WI38 (cell line): ENCODE results near the gene UTP4.
A peak's percentile ranks its signal among the peaks of the same experiment; 100 is the strongest.
"Not testable (repeated sequence)": the region's sequence is repeated elsewhere in the genome, so short reads cannot be mapped to it uniquely, and the experiment has no call there.

Experiments used
- H3K4me3 ChIP-seq: 2 replicates; pipeline ENCODE4 v1.5.1; 2011; ENCODE audit warnings: low read depth, mild to moderate bottlenecking, control low read depth, low read length
- TF ChIP-seq, protein P1 (sequence below): IDR thresholded peaks from 2 replicates; pipeline ENCODE4 v1.5.1; 2012; ENCODE audit warnings: low read depth, mild to moderate bottlenecking, control low read depth, low read length

The UTP4 gene

DNA sequence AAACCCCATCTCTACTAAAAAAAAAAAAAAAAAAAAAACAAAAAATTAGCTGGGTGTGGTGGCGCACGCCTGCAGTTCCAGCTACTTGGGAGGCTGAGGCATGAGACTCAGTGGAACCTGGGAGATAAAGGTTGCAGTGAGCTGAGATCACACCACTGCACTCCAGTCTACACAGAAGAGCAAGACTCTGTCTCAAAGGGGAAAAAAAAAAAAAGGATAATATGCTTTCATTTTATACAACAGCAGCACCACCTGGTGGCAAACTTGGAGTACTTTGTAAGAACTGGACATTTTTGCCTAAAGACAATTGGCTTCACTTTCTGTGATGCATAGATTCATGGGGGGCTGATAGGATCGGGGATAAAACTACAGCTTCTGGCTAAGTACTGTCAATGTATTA is 8.5 kb upstream of the UTP4 start:
- TF ChIP-seq, protein P1, sequence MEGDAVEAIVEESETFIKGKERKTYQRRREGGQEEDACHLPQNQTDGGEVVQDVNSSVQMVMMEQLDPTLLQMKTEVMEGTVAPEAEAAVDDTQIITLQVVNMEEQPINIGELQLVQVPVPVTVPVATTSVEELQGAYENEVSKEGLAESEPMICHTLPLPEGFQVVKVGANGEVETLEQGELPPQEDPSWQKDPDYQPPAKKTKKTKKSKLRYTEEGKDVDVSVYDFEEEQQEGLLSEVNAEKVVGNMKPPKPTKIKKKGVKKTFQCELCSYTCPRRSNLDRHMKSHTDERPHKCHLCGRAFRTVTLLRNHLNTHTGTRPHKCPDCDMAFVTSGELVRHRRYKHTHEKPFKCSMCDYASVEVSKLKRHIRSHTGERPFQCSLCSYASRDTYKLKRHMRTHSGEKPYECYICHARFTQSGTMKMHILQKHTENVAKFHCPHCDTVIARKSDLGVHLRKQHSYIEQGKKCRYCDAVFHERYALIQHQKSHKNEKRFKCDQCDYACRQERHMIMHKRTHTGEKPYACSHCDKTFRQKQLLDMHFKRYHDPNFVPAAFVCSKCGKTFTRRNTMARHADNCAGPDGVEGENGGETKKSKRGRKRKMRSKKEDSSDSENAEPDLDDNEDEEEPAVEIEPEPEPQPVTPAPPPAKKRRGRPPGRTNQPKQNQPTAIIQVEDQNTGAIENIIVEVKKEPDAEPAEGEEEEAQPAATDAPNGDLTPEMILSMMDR = peak; percentile 26; the same call in 1 of the 2 replicates

DNA sequence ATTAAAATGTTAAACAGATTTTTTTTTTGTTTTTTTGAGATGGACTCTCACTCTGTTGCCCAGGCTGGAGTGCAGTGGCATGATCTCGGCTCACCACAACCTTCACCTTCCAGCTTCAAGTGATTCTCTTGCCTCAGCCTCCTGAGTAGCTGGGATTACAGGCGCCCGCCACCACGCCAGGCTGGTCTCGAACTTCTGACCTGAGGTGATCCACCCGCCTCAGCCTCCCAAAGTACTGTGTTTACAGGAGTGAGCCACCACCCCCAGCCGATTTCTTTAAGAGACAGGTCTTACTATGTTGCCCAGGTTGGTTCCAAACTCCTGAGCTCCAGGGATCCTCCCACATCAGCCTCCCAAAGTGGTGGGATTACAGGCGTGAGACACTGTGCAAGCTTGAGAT is 8.0 kb upstream of the UTP4 start:
- not testable (repeated sequence) for H3K4me3 ChIP-seq

More for the DNA sequence above, 8.5 kb upstream of the UTP4 start:
- no peak overlapping the region for H3K4me3 ChIP-seq

DNA sequence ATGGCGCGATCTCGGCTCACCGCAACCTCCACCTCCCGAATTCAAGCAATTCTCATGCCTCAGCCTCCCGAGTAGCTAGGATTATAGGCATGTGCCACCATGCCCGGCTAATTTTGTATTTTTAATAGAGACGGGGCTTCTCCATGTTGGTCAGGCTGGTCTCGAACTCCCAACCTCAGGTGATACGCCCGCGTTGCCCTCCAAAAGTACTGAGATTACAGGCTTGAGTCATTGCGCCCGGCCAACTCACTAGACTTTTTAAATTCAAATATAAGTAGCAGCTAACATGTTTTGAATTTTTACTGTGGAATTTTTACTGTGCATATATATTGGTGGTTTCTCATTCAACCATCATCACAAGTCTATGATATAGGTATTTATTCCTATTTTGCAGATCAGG is 7.5 kb upstream of the UTP4 start:
- not testable (repeated sequence) for H3K4me3 ChIP-seq

DNA sequence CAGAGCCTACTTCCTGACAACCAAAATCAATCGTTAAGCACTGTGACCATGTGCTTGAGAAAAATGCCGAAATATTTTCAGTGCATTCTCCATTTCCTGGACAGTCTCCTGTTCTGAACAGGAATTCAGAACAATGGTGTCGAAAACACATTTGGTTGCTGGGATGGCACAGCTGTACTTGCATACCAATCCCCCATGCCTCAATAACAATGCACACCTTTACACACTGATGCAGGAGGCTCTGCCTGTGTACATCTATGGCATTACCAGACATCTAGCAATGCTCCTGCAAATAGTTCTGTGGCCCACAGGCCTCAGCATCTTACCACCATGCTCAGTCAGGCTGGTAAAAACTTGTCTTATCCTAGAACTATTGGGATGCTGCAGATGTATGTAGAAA is 6.2 kb upstream of the UTP4 start:
- TF ChIP-seq, protein P1 = no peak
- no peak overlapping the region for H3K4me3 ChIP-seq

DNA sequence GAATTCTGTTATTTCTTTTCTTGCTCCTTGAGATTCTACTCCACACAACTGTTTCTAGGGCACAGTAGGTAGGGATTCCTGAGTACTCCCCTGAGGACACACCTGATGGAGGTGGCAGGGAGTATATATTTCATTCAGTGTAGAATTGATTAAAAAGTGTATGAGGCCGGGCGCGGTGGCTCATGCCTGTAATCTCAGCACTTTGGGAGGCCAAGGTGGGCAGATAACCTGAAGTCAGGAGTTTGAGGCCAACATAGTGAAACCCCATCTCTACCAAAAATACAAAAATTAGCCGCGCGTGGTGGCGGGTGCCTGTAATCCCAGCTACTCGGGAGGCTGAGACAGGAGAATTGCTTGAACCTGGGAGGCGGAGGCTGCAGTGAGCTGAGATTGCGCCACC is 5.6 kb upstream of the UTP4 start:
- not testable (repeated sequence) for H3K4me3 ChIP-seq

DNA sequence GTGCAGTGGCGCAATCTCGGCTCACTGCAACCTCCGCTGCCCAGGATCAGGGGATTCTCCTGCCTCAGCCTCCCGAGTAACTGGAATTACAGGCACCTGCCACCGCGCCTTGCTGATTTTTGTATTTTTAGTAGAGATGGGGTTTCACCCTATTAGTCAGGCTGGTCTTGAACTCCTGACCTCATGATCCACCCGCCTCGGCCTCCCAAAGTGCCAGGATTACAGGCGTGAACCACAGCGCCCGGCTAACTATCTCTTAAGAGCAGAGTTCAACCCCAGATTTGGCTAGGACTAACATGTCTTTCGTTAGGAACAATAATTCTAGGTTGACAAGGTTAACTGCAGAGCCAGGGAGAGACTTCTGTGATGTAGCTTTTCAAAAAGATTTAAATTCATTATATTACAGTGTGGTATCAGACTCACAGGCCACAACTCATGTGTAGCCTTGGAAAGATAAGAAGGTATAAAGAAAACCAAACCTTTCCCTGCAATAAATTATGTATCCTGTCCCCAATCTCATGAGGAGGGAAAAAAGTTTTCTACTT is 4.4 kb upstream of the UTP4 start:
- TF ChIP-seq, protein P1 = no peak
- H3K4me3 ChIP-seq = no peak overlapping the region

DNA sequence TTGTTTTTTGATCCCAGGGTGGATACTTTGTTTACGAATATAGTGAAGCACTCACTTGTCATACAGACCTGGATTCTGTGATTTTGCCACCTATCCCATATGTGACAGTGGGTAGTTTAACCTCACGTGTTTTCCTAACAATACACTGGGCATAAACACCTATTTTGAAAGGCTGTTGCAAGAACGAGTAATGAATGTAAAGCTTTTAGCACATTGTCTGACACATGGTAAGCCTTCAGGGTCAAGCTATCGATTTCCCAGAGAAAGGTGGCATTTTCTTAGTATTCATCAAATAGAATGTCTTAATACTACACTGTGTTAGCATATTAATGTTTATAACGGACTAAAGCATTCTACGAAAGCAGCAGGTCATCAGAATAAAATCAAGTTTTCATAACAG is 2.0 kb upstream of the UTP4 start:
- TF ChIP-seq, protein P1 = no peak
- peak overlapping the region; percentile 79; the same call in 1 of the 2 replicates for H3K4me3 ChIP-seq

DNA sequence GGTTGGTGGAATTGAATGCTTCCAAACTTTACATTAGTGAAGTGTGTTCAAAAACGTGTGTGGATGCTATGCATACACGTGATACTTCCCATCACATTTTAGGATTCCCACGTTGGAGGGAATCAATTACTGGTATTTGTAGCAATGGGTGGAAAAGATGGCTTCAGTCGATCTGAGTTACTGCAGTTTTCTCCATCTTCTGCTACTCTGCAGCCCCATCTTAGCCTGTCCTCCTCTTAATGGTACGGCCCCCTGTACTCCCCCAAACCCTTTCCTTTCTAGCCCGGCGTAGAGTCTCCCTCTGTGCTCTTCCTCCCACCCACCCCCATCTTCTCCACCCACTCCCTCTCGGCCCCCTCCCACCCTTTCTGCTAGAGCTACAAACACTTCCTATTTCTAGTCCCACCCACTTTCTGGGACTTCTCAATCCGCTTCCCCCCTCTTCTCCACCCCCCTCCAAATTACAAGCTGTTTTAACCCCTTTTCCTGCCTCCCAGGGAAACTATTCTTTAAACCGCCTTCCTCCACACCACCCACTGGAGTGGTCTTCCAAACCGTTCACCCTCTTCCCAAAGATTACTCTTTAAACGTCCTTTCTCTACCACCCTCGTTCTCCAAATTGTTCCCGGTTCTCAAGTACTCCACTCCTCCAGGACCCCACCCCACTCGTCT is 1.1 kb upstream of the UTP4 start:
- H3K4me3 ChIP-seq = peak overlapping the region; percentile 79
- TF ChIP-seq, protein P1 = no peak

DNA sequence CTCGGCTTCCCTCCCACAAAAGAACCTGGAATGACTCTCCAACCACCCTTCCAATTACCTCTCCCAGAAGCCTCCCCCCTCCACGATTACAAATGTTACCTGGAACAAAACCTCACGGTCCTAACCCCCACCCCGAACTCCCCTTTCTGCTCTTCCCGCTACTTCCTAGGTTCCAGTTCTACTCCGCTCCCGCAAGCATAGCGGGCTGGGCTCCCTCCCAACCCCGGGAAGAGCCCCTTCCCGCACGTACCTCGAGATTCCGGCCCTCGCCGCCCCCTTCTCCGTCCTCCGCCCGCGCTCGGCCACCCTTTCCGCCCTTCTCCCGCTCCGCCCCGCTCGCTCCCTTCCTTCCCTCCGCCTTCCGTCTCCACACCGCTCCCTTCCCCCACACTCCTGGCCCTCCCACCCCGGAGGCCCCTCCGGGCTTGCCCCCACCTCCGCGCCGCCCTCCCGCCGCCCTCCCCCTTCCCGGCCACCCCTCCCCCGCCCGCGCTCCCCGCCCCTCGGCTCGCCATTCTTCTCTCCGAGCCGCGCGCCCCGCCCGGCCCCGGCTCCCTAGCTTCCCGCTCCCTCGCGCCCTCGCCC is 518 bp upstream of the UTP4 start:
- H3K4me3 ChIP-seq = peak overlapping the region; percentile 79
- TF ChIP-seq, protein P1 = no peak
